Glutamatergic neuron (in vitro differentiated cells): ENCODE results near the gene UBE2E1. TPM values are rescaled to one million over a fixed set of nuclear protein-coding genes. Genes with fewer than 3 reads are reported as not detected.
A peak's percentile ranks its signal among the peaks of the same experiment; 100 is the strongest.

Experiments used
- DNase-seq: peaks from one replicate; pipeline ENCODE4 v3.0.0; 2022
- H3K27ac Mint-ChIP-seq: one replicate; pipeline ENCODE4 v1.8.0; 2020; ENCODE audit warnings: mild to moderate bottlenecking, mixed read lengths, inconsistent platforms; ENCODE audit not compliant: unreplicated experiment
- H3K27me3 Mint-ChIP-seq: one replicate; pipeline ENCODE4 v1.8.0; 2020; ENCODE audit warnings: mild to moderate bottlenecking, moderate library complexity, mixed read lengths, inconsistent platforms; ENCODE audit not compliant: unreplicated experiment
- H3K36me3 Mint-ChIP-seq: one replicate; pipeline ENCODE4 v1.8.0; 2020; ENCODE audit warnings: mild to moderate bottlenecking, mixed read lengths, inconsistent platforms; ENCODE audit not compliant: unreplicated experiment
- H3K4me1 Mint-ChIP-seq: one replicate; pipeline ENCODE4 v1.8.0; 2020; ENCODE audit warnings: mild to moderate bottlenecking, low read depth, mixed read lengths, inconsistent platforms; ENCODE audit not compliant: unreplicated experiment
- H3K4me3 Mint-ChIP-seq: one replicate; pipeline ENCODE4 v1.8.0; 2020; ENCODE audit warnings: mild to moderate bottlenecking, mixed read lengths, inconsistent platforms; ENCODE audit not compliant: unreplicated experiment
- H3K9me3 Mint-ChIP-seq: one replicate; pipeline ENCODE4 v1.8.0; 2020; ENCODE audit warnings: mild to moderate bottlenecking, moderate library complexity, mixed read lengths, inconsistent platforms; ENCODE audit not compliant: unreplicated experiment
- CTCF ChIP-seq: fragments of 200-600 bp; sonication (generic); IDR thresholded peaks from one replicate; pipeline ENCODE4 v1.5.0; 2021; ENCODE audit not compliant: partially characterized antibody, unreplicated experiment
- total RNA-seq: library from RNA; stranded (reverse); fragmentation: NEBNext Ultra II Directional; extraction: Animal tissue kit (Norgen Biotek cat#: 25700); gene quantifications from one replicate; pipeline ENCODE4 v1.2.1, GENCODE V29; 2021; ENCODE audit not compliant: unreplicated experiment

UBE2E1 gene
- total RNA-seq, 1 donor from 2014 or later = 74.2 TPM

DNA sequence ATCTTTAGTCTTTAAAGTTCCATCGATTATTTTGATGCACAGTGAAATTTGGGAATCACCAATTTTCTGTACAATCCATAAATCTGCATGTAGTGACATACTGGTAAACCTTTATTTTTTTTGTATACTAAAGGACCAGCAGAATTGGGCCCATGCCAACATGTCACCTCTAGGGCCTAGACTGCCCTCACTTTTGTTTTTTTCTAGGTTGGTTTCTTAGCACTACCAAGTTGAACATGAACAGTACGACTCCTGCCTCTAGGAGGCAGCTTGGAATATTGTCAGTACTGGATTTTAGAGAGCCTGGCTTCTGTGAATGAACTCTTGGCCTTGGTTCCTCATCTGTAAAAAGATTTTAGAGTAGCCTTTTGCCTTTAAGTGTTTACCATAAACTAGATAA, 78.7 kb downstream of the UBE2E1 start:
- no peak for TF ChIP-seq CTCF
- Mint-ChIP-seq H3K4me3 (no peak overlapping the region), H3K9me3 (no peaks in the 10 kb centered on the region), H3K27me3 (no peaks in the 10 kb centered on the region), H3K36me3 (peaks cover 6% of the 10 kb centered on the region), H3K4me1 (no peaks in the 10 kb centered on the region), H3K27ac (no peak overlapping the region)
- no peak for DNase-seq

DNA sequence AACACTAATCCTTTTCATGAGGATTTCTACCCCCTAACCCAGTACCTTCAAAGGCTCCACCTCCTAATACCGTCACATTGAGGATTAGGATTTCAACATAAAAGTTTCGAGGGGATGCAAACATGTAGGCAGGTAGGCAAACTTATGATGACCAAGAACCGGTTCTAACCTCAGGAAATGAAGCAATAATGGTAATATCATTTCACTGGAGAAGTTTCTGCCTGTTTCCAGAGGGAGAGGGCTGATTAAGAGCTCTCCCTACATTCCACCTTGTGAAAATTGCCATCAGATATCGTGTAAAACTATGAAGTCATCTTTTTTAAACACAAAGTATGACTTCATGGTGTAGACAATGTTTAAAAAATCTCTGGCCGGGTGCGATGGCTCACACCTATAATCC, 79.5 kb downstream of the UBE2E1 start:
- Mint-ChIP-seq H3K9me3 (no peaks in the 10 kb centered on the region), H3K36me3 (peaks cover 6% of the 10 kb centered on the region), H3K4me1 (no peaks in the 10 kb centered on the region), H3K27ac (no peak overlapping the region), H3K27me3 (no peaks in the 10 kb centered on the region), H3K4me3 (no peak overlapping the region)
- TF ChIP-seq CTCF = no peak
- no peak for DNase-seq

- no peak overlapping the region for H3K27ac Mint-ChIP-seq
- H3K9me3 Mint-ChIP-seq = no peaks in the 10 kb centered on the region
- DNase-seq = no peak
- H3K4me3 Mint-ChIP-seq = no peak overlapping the region
- no peak for TF ChIP-seq CTCF
- H3K4me1 Mint-ChIP-seq = no peaks in the 10 kb centered on the region
- peaks cover 4% of the 10 kb centered on the region for H3K36me3 Mint-ChIP-seq
- no peaks in the 10 kb centered on the region for H3K27me3 Mint-ChIP-seq
These were observed 80.6 kb downstream of the UBE2E1 start for GRCh38 chr3:23886311-23886710.

DNA sequence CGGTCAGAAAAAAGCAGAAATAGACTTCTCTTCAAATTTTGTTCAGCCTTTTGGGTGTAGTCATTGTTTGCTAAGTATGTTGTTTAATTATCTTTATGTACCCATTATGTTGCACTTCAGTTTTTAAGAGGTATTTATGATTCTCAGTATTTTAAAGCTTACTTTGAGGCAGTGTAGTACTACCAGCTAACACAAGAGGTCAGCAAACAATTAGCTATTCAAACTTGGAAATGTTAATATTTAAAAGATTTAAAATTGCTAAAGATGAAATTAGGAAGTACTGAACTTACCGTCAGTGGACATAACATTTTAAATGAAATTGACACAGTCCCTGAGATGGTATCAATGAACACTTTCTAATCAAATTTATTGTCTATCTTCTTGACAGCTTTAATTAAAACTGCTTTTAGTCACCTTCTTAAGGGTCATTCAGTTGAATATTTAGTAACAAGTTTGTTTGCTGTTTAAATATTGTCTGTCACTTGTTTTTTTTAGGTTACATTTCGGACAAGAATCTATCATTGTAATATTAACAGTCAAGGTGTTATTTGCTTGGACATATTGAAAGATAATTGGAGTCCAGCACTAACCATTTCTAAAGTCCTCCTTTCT, 83.0 kb downstream of the UBE2E1 start:
- H3K9me3 Mint-ChIP-seq = no peaks in the 10 kb centered on the region
- no peak overlapping the region for H3K27ac Mint-ChIP-seq
- no peaks in the 10 kb centered on the region for H3K27me3 Mint-ChIP-seq
- no peak overlapping the region for H3K4me3 Mint-ChIP-seq
- DNase-seq = no peak
- H3K4me1 Mint-ChIP-seq = no peaks in the 10 kb centered on the region
- H3K36me3 Mint-ChIP-seq = no peaks in the 10 kb centered on the region
- peak; percentile 90 for TF ChIP-seq CTCF

DNA sequence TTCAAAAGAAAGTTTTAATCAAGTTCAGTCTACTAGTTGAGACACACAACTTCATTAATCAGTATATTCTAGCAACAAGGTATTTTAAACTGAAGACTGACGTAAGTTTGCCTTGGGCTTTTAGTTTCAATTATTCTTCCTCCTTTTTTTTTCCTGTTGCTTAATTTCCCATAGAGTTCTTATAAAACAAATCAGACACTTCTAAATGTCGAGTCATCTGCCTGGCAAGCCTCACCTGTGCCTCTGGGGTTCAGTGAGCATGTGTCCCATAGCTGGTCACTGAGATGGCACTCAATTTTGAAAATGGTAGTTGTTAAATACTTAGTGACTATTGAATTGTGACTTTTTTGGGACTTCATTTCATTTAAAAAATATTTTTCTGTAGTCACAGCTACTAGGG, 83.6 kb downstream of the UBE2E1 start:
- Mint-ChIP-seq H3K9me3 (no peaks in the 10 kb centered on the region), H3K4me3 (no peak overlapping the region), H3K4me1 (no peaks in the 10 kb centered on the region), H3K27ac (no peak overlapping the region), H3K36me3 (no peaks in the 10 kb centered on the region), H3K27me3 (no peaks in the 10 kb centered on the region)
- no peak for DNase-seq
- TF ChIP-seq CTCF = no peak
